Osteoblast (primary cell): ENCODE measurements around the gene IFI35. TPM values are rescaled to one million over a fixed set of nuclear protein-coding genes. Genes with fewer than 3 reads are reported as not detected.

ENCODE experiments used
- DNase-seq: peaks from one replicate; pipeline ENCODE4 v3.0.0; 2011; ENCODE audit warnings: low spot score, mixed read lengths; ENCODE audit not compliant: insufficient read length; ENCODE audit errors: missing footprints
- H2AFZ ChIP-seq: 2 replicates; pipeline ENCODE4 v1.6.0; 2011; ENCODE audit warnings: mild to moderate bottlenecking, low read length
- H3K27ac ChIP-seq: 2 replicates; pipeline ENCODE4 v1.5.1; 2011; ENCODE audit warnings: mild to moderate bottlenecking, low read depth, low read length, moderate library complexity
- H3K27me3 ChIP-seq: 2 replicates; pipeline ENCODE4 v1.6.0; 2012; ENCODE audit warnings: mild to moderate bottlenecking, control low read depth, inconsistent platforms, low read length, moderate library complexity; ENCODE audit not compliant: insufficient read depth
- H3K36me3 ChIP-seq: 2 replicates; pipeline ENCODE4 v1.5.1; 2011; ENCODE audit warnings: mild to moderate bottlenecking, low read length, control low read depth, moderate library complexity; ENCODE audit not compliant: insufficient read depth
- H3K4me1 ChIP-seq: 2 replicates; pipeline ENCODE4 v1.5.1; 2011; ENCODE audit warnings: mild to moderate bottlenecking, low read length, control low read depth, moderate library complexity; ENCODE audit not compliant: insufficient read depth
- H3K4me2 ChIP-seq: 2 replicates; pipeline ENCODE4 v1.6.0; 2011; ENCODE audit warnings: mild to moderate bottlenecking, low read length; ENCODE audit not compliant: insufficient read depth
- H3K4me3 ChIP-seq: fragments of 200-600 bp; sonication (generic); 3 replicates; pipeline ENCODE4 v1.5.1; 2012; ENCODE audit warnings: mild to moderate bottlenecking, low read length, inconsistent platforms; ENCODE audit not compliant: insufficient read depth
- H3K79me2 ChIP-seq: 2 replicates; pipeline ENCODE4 v1.6.0; 2012; ENCODE audit warnings: mild to moderate bottlenecking, low read length, control low read depth, inconsistent platforms; ENCODE audit not compliant: insufficient read depth
- H3K9me3 ChIP-seq: 2 replicates; pipeline ENCODE4 v1.5.1; 2011; ENCODE audit warnings: low read depth, low read length, control low read depth
- H4K20me1 ChIP-seq: 2 replicates; pipeline ENCODE4 v1.6.0; 2012; ENCODE audit warnings: mild to moderate bottlenecking, low read length, control low read depth; ENCODE audit not compliant: insufficient read depth
- total RNA-seq: library from RNA; depleted of rRNA; stranded (reverse); fragments of >200 nt; gene quantifications from 2 replicates; pipeline ENCODE4 v1.2.3, GENCODE V29; 2012
- TF ChIP-seq, protein P1 (sequence below): IDR thresholded peaks from 2 replicates; pipeline ENCODE4 v1.5.1; 2011; ENCODE audit warnings: mild to moderate bottlenecking, low read depth, low read length, moderate library complexity; ENCODE audit errors: extremely low read depth

The IFI35 gene
- total RNA-seq, 1 donor, result 45.2 TPM

DNA sequence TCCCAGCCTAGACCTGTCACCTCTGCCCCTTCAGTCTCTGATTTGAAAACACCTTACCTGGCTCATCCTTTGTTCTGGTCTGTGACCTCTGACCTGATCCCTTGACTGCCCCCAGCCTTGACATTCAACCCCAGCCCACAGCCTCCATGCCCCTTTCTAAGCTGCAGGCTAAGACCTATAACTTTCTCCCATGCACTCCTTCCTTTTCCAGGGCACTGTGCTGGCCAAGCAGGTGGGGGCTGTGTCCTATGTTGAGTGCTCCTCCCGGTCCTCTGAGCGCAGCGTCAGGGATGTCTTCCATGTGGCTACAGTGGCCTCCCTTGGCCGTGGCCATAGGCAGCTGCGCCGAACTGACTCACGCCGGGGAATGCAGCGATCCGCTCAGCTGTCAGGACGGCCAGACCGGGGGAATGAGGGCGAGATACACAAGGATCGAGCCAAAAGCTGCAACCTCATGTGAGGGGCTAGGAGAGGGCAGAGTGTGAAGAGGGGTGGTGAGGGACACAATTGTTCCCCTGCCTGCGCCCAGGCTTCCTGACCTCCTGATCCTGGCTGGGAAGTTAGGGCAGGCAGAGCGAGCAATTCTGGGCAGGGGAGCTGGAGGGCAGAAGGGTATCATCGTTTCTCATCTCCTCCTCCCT lies 21.8 kb downstream of the IFI35 start:
- peaks cover 3% of the 10 kb centered on the region for H3K4me1 ChIP-seq
- TF ChIP-seq, protein P1, sequence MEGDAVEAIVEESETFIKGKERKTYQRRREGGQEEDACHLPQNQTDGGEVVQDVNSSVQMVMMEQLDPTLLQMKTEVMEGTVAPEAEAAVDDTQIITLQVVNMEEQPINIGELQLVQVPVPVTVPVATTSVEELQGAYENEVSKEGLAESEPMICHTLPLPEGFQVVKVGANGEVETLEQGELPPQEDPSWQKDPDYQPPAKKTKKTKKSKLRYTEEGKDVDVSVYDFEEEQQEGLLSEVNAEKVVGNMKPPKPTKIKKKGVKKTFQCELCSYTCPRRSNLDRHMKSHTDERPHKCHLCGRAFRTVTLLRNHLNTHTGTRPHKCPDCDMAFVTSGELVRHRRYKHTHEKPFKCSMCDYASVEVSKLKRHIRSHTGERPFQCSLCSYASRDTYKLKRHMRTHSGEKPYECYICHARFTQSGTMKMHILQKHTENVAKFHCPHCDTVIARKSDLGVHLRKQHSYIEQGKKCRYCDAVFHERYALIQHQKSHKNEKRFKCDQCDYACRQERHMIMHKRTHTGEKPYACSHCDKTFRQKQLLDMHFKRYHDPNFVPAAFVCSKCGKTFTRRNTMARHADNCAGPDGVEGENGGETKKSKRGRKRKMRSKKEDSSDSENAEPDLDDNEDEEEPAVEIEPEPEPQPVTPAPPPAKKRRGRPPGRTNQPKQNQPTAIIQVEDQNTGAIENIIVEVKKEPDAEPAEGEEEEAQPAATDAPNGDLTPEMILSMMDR, result no peak
- H3K9me3 ChIP-seq, result no peaks in the 10 kb centered on the region
- peak; percentile 6 for DNase-seq
- no peak overlapping the region for H3K4me2 ChIP-seq
- no peaks in the 10 kb centered on the region for H3K27me3 ChIP-seq
- H4K20me1 ChIP-seq, result no peaks in the 10 kb centered on the region
- no peaks in the 10 kb centered on the region for H3K79me2 ChIP-seq
- no peak overlapping the region for H3K4me3 ChIP-seq
- H2AFZ ChIP-seq, result no peak overlapping the region
- no peaks in the 10 kb centered on the region for H3K36me3 ChIP-seq
- no peak overlapping the region for H3K27ac ChIP-seq

DNA sequence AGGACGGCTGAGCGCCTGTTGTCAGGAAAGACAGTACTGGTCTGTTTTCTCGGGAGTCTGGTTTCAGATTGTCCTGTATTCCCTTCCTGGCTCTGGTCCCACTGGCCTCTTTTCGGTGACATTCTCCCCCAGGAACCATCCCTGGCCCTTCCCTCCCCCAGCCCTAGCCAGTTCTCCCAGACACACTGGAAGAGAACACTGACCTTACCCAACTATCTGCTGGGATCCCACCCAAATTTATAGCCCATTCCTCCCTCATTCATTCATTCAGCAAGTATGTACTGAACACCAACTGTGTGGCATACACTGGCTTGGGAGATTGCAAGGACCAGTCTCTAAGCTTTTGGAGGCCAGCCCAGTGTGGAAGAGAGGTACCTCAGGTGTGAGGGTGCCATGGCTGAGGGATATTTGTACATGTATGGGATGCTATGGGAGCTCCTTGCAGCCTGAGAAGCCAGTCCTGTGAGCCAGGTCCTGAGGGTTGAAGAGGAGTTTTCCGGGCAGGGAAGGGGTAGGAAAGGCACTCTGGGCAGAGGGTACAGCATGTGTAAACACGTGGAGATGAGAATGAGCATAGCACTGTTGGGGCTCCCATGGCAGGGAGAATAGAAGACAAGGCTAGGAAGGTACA lies 23.7 kb downstream of the IFI35 start:
- H3K27ac ChIP-seq, result no peak overlapping the region
- H4K20me1 ChIP-seq, result no peaks in the 10 kb centered on the region
- no peaks in the 10 kb centered on the region for H3K27me3 ChIP-seq
- no peaks in the 10 kb centered on the region for H3K9me3 ChIP-seq
- H3K4me1 ChIP-seq, result no peaks in the 10 kb centered on the region
- no peaks in the 10 kb centered on the region for H3K36me3 ChIP-seq
- H2AFZ ChIP-seq, result peak overlapping the region; percentile 36
- no peaks in the 10 kb centered on the region for H3K79me2 ChIP-seq
- DNase-seq, result peak; percentile 76
- no peak overlapping the region for H3K4me3 ChIP-seq
- TF ChIP-seq, protein P1, result no peak
- H3K4me2 ChIP-seq, result no peak overlapping the region

DNA sequence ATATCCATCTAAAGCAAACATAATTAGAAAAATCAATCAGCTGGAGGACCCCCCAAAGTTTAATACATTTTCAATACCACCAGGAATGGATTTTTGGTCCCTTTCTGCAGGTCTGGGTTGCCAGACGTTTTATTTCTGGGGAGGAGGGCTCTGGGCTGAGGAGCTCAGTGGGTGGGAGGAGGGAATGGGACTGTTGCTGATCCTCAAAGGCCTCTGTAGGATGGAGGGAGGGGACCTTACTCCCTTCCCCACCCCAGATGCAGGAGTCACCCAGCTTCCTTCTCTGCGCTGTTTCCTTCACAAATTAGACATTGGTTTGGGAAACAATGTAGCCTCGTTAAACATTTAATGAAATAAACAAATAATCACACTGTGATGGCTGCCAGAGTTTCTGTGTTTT lies 25.1 kb downstream of the IFI35 start:
- no peak overlapping the region for H3K4me3 ChIP-seq
- no peaks in the 10 kb centered on the region for H3K9me3 ChIP-seq
- no peaks in the 10 kb centered on the region for H4K20me1 ChIP-seq
- TF ChIP-seq, protein P1, result no peak
- H3K36me3 ChIP-seq, result no peaks in the 10 kb centered on the region
- DNase-seq, result peak; percentile 17
- no peaks in the 10 kb centered on the region for H3K79me2 ChIP-seq
- no peak overlapping the region for H2AFZ ChIP-seq
- no peak overlapping the region for H3K27ac ChIP-seq
- no peaks in the 10 kb centered on the region for H3K4me1 ChIP-seq
- H3K4me2 ChIP-seq, result no peak overlapping the region
- H3K27me3 ChIP-seq, result no peaks in the 10 kb centered on the region
